Measurements from ENCODE around the gene ACER1.
"Not testable (repeated sequence)": the region's sequence is repeated elsewhere in the genome, so short reads cannot be mapped to it uniquely, and the experiment has no call there.

Gene ACER1

GRCh38 chr19:6286676-6287075 lies 46.7 kb downstream of the ACER1 start:
- no peak for DNase-seq

DNA sequence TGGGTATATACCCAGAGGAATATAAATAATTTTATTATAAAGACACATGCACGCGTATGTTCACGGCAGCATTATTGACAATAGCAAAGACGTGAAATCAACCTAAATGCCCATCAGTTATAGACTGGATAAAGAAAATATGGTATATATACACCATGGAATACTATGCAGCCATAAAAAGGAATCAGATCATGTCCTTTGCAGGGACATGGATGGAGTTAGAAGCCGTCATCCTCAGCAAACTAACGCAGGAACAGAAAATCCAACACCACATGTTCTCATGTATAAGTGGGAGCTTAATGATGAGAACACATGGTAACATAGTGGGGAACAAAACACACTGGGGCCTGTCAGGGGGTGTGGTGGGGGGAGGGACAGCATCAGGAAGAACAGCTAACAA lies 51.0 kb downstream of the ACER1 start:
- DNase-seq, result not testable (repeated sequence)

DNA sequence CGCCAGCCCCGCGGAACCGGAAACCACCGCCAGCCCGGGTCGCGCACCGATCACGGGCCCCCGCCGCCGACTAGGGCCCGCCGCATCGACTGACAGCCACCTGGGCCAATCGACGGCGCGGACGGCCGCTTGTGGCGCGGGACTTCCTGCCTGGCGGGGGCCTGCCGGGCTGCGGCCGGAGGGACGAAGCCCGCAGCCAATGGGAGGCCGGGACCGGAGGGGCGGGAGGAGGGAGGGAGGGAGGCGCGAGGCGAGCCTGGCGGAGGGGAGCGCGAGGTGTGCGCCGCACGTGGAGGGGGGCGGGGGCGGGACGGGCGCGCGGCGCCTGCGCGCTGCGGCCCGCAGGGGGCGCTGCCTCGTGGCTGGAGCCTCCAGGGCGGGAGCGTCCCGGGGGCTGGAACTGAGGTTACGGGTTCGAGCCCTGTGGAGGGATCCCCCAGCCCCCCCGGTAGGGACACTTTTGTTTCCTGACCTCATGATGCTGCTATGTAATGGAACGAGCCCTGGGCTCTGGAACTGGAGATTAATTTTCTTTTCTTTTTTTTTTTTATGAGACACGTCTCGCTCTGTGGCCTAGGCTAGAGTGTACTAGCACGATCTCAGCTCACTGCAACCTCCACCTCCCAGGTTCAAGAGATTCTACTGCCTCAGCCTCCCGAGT lies 53.4 kb downstream of the ACER1 start, which contains the start of gene MLLT1:
Gene MLLT1 (minus strand): TSS at position 45 of the 661 bp plus-strand sequence. CDS start 191 bp downstream, outside the sequence.
- peak; percentile 98 for DNase-seq

DNA sequence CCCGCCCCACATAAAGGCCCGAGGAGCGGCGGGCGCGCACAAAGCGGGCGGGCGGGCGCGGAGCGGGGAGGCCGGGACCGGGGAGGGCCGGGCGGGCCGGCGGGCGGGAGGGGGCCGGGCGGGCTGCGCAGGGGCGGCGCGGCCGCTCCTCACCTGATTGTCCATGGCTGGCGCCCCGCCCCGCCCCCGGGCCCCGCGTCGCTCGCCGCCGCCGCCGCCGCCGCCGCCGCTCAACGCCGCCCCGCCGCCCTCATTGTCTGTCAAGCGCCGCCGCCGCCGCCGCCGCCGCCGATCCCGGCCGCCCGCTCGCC lies 53.8 kb downstream of the ACER1 start:
- DNase-seq, result no peak

GRCh38 chr19:6278740-6279619 lies 54.4 kb downstream of the ACER1 start:
- DNase-seq, result peak; percentile 5

DNA sequence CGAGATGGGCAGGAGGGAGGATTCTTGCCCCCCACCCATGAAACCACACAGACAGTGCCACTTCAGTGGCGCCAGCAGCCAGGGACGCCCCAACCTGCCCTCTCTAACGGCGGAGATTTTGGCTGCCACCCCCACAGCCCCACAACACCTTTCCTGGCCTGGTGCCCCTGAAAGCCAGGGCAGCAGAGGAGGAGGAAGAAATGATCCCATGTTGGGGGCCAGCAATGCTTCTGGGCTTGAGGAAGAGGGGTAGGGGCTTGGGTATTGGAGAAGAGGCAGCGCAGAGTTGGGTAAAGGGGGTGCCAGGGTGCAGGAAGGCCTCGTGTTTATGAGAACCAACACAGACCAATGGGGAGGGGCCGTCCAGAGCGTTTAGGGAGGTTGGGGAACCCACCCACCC lies 55.4 kb downstream of the ACER1 start:
- DNase-seq, result no peak

GRCh38 chr19:6276447-6276846 lies 57.0 kb downstream of the ACER1 start:
- no peak for DNase-seq

- no peak for DNase-seq
Observed at GRCh38 chr19:6275170-6275744, 58.2 kb downstream of the ACER1 start.

DNA sequence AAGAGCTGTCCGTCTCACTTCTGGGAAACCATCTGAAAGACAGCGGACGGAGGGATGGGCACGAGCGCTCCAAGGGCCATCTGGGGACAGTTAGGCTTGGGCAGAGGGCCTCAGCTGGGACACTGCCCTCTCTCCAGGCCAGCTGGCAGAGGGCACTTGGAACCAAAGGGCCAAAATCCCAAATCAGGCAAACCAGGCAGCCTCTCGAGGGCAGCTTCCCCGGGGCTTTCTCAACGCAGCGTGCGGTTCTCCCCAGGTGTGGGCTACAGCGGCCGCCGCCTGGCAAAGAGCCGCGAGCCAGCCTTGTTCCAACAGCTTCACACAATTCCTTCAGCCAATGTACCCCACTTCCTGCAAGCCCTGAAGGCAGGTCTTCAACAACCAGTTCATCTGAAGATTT lies 58.7 kb downstream of the ACER1 start:
- no peak for DNase-seq

DNA sequence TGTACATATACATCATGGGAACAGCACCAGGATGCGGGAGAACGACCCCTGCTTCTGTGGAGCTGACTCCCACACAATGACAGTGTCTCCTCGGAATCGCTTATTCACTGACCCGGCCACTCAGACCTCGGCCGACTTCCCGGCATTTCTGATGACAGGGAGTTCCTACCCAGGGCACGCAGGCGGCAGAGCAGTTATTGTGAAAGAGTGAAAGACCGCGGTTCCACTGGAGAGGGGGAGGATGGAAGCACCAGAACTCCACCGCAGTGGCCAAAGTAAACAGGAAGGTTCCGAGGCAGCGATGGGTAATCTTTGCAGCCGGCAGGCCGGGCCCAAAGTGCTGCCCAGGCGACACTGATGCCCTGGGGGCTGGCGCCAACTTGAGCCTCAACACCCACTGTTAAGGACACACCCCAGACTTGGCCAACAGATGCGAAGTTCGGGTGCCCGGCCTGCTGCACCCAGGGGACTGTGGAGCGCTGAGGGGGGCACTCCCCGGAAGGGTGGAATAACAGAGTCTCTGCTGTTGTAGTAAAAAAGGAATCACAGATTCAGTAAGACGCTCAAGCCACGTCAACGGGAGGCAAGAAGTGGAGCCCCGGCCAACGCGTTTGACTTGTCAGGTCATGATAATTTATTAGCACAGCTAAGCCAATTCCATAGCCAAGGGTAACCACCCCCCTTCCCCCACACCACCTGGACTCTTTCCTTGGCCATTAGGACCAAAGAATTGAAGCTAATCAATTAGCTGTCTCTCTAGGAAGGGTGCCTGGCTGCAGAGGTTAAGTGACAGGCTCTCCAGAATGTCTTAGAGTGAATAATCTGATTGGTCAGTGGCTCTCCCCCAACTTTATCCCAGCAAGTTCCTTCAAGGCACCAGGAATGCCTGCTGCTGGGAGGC lies 59.5 kb downstream of the ACER1 start:
- no peak for DNase-seq

- DNase-seq, result no peak
Observed at GRCh38 chr19:6272913-6273600, 60.4 kb downstream of the ACER1 start.

- no peak for DNase-seq
Observed at GRCh38 chr19:6272411-6272791, 61.0 kb downstream of the ACER1 start.

DNA sequence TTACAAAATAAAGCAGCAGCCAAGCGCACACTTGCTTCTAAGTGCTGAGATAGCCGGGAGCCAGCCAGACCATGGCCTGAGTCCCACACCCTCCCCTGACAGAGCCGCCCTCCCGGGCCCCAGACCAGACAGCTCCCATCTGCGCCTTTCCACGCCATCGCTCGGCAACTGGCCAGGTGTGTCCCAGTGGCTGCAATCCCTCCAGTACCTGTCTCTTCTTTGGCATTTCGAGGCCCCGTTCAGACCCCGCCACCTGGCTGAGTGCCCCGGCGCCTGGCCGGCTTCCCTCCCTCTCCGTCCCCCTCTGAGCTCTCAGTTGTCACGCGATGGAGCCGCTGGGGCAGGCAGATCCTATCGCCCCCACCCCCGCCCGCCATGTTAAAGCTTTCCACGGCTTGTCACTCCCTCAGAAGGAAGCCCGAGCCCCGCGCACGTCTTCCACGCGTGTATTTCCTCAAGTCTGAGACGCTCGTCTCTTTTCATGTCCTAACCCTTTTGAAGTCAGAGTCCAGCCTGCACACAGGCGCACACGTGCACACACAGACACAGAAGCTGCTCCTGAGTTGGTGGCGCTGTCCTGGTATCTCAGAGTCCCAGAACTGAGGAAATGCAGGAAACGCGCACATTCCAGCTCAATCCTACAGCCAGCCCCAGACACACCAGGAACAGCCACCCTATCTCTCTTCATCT lies 61.5 kb downstream of the ACER1 start:
- no peak for DNase-seq

DNA sequence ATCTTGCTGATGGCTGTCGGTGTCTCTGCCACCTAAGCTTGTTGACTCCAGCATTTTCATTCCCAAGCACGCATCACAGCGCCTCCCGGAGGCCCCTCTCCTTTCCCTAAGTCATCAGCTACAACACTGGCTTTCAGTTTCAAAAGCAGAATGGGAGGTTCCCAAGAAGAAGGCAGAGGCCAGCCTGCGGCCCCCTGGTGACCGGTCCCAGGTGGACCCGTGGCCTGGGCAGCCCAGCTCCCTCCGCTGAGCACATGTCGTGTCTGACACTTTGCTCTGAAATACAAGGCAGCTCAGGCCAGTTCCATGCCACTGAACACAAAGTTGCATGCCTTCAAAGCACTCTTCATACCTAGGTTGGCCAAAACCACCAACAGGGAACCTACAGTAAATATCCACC lies 62.2 kb downstream of the ACER1 start:
- no peak for DNase-seq

DNA sequence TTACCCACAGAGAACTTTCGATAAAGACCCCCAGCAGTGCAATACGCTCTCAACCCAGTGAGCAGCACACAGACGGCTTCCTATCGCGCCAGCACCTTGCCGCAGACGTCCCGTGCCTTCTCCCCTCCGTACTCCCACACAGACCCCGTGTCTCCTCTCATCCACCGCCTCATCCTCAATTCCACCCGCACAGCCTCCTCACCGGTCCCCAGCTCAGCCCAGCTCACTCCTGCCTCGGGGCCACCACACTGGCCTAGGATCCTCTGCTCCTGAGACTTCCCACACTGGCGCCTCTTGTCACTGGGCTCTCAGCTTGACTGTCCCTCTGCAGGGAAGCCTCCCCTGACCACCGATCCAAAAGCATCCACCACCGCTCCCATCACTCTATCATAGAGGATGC lies 62.6 kb downstream of the ACER1 start:
- DNase-seq, result no peak

- no peak for DNase-seq
Observed at GRCh38 chr19:6270076-6270745, 63.2 kb downstream of the ACER1 start.

DNA sequence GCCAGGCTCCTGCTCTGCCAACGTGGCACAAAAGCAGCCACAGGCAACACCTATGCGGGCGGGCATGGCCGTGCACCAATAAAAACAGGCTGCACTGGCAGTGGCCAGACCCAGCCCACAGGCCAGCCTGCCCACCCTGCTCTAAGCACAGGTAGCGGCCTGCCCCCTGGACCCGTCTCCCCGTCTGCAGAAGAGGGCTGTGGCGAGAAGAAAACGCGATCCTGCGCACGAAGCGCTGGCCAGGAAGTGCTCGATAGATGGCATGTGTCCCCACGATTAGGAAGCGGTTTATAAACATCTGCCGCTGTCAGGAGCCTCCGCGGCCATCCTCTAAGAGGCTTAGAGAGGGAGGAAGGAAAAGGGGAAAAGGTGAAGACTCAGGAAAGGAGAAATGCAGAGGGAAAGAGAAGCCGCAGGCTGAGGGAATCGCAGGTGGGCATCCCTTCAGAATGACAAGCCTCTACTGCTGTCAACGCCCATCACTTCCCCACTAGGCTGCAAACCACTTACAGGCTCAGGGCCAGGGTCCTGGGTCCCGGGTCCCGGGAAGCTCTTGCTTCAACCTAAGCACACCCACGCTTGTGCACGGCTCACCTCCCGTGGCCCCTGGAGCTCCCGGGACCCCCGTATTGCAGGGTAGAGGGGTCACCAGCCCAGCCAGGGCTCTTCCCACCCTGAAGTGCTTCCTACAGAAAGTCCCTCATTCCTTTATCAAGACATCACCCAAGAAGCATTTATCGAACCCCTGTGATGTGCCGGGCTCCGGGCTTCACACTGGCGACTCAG lies 64.1 kb downstream of the ACER1 start:
- no peak for DNase-seq

DNA sequence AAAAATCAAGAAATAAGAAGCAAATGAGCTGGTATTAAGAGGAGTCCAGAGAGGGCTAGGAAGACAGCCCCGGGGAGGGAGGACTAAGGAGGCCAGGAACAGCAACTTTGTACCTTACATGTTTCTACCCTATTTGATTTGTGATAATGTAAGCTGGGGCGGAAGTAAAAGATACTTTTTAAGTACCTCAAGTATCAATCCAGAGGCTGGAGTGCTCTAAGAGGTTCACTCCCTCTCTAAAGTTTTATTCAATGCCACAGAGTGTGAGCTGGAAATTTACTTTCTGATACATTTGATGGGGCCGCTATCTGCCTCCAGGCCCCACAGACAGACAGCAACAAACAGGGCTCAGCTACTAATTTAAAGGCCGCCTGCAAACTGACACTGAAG lies 65.0 kb downstream of the ACER1 start:
- no peak for DNase-seq

- no peak for DNase-seq
Observed at GRCh38 chr19:6267552-6268381, 65.6 kb downstream of the ACER1 start.

Measured in activated CD4-positive, alpha-beta T cell treated with anti-CD3 and anti-CD28 coated beads, Interleukin-10, Interleukin-2, amounts not matched to agents 100 ng/mL and 50 ng/mL, durations not matched to agents 16 hours and 8 hours (primary cell).